PC-9 (cell line): ENCODE results near the gene PYGB.

Source experiments
- EZH2 ChIP-seq: fragments of 200-600 bp; sonication (generic); IDR thresholded peaks from 2 replicates; pipeline ENCODE4 v1.8.0; 2017; ENCODE audit warnings: antibody characterized with exemption, low read depth
- TF ChIP-seq, protein P1 (sequence below): fragments of 200-600 bp; sonication (generic); conservative IDR thresholded peaks from 2 replicates; pipeline ENCODE4 v1.6.1; 2017; ENCODE audit warnings: mixed run types, antibody characterized with exemption, mild to moderate bottlenecking, moderate library complexity

DNA sequence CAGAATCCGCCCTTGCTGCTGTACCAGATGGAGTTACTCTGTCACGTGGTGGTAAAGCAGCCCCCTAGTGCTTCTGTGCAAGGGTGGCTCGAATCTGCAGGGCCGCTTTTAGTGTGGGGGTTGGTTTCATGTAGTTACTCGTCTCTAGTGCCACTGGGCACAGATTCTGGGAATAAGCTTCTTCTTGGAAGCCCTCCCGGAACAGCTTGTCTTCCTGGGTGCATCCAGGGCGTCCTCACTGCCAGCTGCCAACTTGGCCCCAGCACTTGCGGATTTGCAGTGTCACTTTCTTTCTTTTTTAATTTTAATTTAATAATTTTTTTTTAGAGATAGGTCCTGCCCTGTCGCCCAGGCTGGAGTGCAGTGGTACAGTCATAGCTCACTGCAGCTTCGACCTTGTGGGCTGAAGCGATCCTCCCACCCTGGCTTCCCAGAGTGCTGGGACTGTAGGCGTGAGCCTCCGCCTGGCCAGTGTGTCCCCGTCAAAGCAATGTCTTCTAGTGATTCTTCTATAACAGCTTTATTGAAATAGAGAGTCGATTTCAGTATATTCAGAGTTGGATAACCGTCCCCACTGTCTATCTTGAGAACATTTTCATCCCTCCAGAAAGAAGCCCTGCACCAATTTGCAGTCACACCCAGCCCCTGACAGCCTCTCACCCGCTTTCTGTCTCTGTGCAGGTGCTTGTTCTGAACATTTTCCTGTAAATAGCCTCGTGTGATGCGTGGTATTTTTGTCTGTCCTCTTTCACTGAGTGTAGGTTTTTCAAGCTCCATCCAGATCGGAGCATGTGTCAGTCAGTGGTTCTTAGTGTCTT, 25.9 kb downstream of the PYGB start:
- TF ChIP-seq, protein P1, sequence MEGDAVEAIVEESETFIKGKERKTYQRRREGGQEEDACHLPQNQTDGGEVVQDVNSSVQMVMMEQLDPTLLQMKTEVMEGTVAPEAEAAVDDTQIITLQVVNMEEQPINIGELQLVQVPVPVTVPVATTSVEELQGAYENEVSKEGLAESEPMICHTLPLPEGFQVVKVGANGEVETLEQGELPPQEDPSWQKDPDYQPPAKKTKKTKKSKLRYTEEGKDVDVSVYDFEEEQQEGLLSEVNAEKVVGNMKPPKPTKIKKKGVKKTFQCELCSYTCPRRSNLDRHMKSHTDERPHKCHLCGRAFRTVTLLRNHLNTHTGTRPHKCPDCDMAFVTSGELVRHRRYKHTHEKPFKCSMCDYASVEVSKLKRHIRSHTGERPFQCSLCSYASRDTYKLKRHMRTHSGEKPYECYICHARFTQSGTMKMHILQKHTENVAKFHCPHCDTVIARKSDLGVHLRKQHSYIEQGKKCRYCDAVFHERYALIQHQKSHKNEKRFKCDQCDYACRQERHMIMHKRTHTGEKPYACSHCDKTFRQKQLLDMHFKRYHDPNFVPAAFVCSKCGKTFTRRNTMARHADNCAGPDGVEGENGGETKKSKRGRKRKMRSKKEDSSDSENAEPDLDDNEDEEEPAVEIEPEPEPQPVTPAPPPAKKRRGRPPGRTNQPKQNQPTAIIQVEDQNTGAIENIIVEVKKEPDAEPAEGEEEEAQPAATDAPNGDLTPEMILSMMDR = no peak
- no peak for TF ChIP-seq EZH2
